ENCODE data around the gene RAD17.
"Not testable (repeated sequence)": the region's sequence is repeated elsewhere in the genome, so short reads cannot be mapped to it uniquely, and the experiment has no call there.

The RAD17 gene

GRCh38 chr5:69369340-69370121 lies at the start of gene RAD17, which contains the start of the genes AK6 and TAF9:
TSS of gene RAD17 (plus strand) at chr5:69369818. CDS start at chr5:69372209, 2,391 bp downstream.
TSS of gene AK6 (minus strand) at chr5:69369520. CDS start at chr5:69369490, 30 bp downstream.
TSS of gene TAF9 (minus strand) at chr5:69369520. CDS start at chr5:69365737, 3,783 bp downstream.
- peak; percentile 89 for DNase-seq (ENCODE audit: low spot score)

- no peak for DNase-seq (ENCODE audit: low spot score)
Measured at GRCh38 chr5:69326365-69326764, 43.3 kb upstream of the RAD17 start.

GRCh38 chr5:69329905-69330489 lies 39.6 kb upstream of the RAD17 start:
- DNase-seq (ENCODE audit: low spot score), result no peak

GRCh38 chr5:69331528-69332445 lies 37.8 kb upstream of the RAD17 start:
- DNase-seq (ENCODE audit: low spot score), result no peak

- not testable (repeated sequence) for DNase-seq (ENCODE audit: low spot score)
Measured at GRCh38 chr5:69333668-69334315, 35.8 kb upstream of the RAD17 start.

GRCh38 chr5:69334793-69335268 lies 34.8 kb upstream of the RAD17 start:
- DNase-seq (ENCODE audit: low spot score), result peak; percentile 85

- no peak for DNase-seq (ENCODE audit: low spot score)
Measured at GRCh38 chr5:69335341-69335935, 34.2 kb upstream of the RAD17 start.

GRCh38 chr5:69341520-69342161 lies 28.0 kb upstream of the RAD17 start:
- no peak for DNase-seq (ENCODE audit: low spot score)

- no peak for DNase-seq (ENCODE audit: low spot score)
Measured at GRCh38 chr5:69343083-69343482, 26.5 kb upstream of the RAD17 start.

GRCh38 chr5:69350664-69351063 lies 19.0 kb upstream of the RAD17 start:
- DNase-seq (ENCODE audit: low spot score), result no peak

GRCh38 chr5:69359699-69360098 lies 9.9 kb upstream of the RAD17 start:
- DNase-seq (ENCODE audit: low spot score), result no peak

- no peak for DNase-seq (ENCODE audit: low spot score)
Measured at GRCh38 chr5:69360442-69360841, 9.2 kb upstream of the RAD17 start.

- DNase-seq (ENCODE audit: low spot score), result peak; percentile 35
Measured at GRCh38 chr5:69364414-69364813, 5.2 kb upstream of the RAD17 start.

GRCh38 chr5:69364850-69365249 lies 4.8 kb upstream of the RAD17 start:
- no peak for DNase-seq (ENCODE audit: low spot score)

- no peak for DNase-seq (ENCODE audit: low spot score)
Measured at GRCh38 chr5:69367697-69368279, 1.8 kb upstream of the RAD17 start.

- DNase-seq (ENCODE audit: low spot score), result peak; percentile 25
Measured at GRCh38 chr5:69368458-69369339, 919 bp upstream of the RAD17 start.

- not testable (repeated sequence) for DNase-seq (ENCODE audit: low spot score)
Measured at GRCh38 chr5:69370335-69370734, 717 bp downstream of the RAD17 start.

GRCh38 chr5:69372394-69372793 lies 2.8 kb downstream of the RAD17 start:
- DNase-seq (ENCODE audit: low spot score), result no peak

- DNase-seq (ENCODE audit: low spot score), result no peak
Measured at GRCh38 chr5:69374911-69375446, 5.4 kb downstream of the RAD17 start.

Measured in D341Med (cell line).